ENCODE measurements around the gene MAGT1.
"Not testable (repeated sequence)": the region's sequence is repeated elsewhere in the genome, so short reads cannot be mapped to it uniquely, and the experiment has no call there.

Gene MAGT1

DNA sequence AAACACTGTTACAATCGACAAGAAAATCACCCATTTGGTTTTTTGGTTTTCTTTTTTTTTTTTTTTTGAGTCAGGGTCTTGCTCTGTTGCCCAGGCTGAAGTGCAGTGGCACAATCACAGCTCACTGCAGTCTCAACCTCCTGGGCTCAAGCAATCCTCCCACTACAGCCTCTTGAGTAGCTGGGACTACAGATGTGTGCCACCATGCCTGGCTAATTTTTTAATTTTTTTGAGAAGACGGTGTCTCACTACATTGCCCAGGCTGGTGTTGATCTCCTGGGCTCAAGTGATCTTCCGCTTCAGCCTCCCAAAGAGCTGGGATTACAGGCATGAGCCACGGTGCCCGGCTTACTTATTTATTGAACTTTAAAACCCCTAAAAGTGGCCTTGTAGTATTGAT is 63.7 kb downstream of the MAGT1 start:
- not testable (repeated sequence) for DNase-seq

- DNase-seq = not testable (repeated sequence)
These were observed 73.2 kb downstream of the MAGT1 start for GRCh38 chrX:77821989-77822388.

DNA sequence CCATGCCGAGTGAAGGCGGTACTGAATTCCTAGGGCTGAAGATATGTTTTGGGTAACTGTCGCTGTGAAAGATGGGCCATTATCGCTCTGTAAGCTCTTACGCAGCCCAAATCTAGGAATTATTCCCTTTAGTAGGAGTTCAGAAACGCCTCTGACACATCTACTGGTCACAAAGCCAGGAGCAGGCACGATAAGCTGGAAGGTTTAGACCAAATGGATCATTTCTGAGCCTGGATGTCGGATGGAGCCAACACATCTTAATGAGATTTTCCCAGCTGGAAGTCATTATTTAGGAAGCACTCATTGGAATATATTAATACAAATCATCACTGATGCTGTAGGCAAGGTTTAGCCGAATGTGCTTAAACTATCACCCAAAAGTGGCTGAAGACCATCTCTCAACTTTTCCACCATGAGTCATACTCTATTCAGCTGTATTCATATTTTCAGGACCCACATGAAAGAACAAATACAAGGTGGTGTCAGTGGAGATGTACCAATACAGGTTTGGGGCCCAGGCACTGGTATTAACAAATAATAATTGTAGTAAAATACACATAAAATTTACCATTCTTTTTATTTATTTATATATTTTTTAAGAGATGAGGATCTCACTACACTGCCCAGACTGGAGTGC is 75.0 kb downstream of the MAGT1 start:
- DNase-seq = no peak

- no peak for DNase-seq
These were observed 81.0 kb downstream of the MAGT1 start for GRCh38 chrX:77814210-77814609.

DNA sequence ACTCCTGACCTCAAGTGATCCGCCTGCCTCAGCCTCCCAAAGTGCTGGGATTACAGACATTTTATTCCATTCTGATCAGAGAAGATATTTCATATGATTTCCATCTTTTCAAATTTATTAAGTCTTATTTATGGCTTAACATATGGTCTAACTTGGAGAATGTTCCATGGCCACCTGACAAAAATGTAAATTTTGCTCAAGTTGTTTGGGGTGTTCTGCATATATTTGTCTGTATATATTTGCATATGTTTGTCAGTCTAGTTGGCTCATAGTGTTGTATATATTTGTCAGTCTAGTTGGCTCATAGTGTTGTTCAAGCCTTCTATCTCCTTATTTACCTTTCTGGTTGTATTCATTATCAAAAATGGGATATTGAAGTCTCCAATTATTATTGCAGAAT is 93.0 kb downstream of the MAGT1 start:
- no peak for DNase-seq

- no peak for DNase-seq
These were observed 100.1 kb downstream of the MAGT1 start for GRCh38 chrX:77795124-77795523.

DNA sequence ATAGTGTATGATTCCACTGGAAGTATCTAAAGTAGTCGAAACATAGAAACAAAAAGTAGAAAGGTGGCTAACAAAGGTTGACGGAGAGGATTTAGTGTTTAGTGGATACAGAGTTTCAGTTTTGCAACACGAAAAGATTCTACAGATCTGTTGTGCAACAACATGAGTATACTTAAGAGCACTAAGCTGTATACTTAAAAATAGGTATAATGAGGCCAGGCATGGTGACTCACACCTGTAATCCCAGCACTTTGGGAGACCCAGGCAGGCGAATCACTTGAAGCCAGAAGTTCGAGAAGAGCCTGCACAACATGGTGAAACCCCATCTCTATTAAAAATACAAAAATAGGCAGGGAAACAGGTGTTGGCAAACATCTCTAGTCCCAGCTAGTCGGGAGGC is 101.3 kb downstream of the MAGT1 start:
- no peak for DNase-seq

DNA sequence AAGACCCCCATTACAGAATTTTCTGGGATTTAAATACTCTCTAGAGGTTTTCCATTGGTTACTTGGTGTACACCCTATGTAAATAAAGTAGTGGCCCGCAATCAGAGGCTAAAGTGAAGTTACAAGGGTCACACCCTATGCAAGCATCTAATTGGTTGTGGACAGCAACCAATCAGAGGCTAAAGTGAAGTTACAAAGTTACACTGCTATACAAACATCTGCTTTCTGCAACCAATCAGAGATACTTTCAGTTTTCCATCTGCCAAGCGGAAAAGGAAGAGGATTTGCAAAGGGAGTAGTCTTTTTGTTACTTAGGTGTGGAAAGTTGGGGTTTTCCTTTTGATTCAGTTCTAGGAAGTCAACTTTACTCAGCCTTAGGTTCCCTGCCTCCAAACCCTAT is 107.2 kb downstream of the MAGT1 start:
- no peak for DNase-seq

GRCh38 chrX:77786365-77786680 is 108.9 kb downstream of the MAGT1 start:
- DNase-seq = no peak

DNA sequence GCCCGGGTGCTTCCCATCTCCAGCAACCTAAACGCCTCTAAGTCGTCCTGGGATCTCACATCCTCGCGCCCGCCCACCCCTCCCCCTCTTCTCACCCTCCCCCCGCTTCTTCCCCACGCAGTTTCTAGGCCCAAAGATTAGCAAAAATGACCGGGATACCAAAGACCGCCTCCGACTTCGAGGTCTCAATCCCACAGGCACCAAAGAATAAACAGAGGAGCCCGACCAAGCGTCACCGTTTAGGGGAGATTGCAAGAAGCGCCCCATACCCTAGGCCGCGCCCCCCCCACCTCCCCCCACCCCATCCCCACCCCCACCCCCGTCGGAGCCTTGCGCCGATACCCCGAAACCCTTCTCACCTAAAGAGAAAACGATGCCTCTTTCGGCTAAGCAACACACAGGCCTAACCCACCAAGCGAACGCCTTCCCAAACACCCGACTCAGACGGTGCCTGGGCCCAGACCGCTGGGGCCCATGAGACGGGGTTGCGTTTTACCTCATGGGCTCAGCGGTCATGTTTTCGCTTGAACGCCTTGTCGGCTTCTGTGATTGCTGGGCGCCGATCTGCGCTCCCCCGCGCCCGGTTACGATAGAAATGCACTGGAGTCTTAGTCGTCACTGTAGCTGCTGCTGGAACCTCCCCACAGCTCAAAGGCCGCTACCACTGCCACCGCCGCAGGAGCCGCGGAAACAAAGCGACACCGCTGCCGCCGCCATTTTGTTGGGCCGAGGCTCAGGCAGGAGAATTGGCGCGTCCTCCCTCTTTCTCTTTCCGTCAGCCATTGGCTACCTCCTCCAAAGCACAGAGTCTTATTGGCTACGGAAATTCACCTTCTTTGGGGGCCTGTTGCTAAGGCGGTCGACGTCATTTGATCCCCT is 109.5 kb downstream of the MAGT1 start, which contains the start of gene ATRX:
Gene ATRX, minus strand, starts transcription at position 731 of the 879 bp plus-strand sequence. Its CDS starts 215 bp downstream, at position 516.
- DNase-seq = peak; percentile 63

- DNase-seq = no peak
These were observed 115.5 kb downstream of the MAGT1 start for GRCh38 chrX:77779695-77780094.

DNA sequence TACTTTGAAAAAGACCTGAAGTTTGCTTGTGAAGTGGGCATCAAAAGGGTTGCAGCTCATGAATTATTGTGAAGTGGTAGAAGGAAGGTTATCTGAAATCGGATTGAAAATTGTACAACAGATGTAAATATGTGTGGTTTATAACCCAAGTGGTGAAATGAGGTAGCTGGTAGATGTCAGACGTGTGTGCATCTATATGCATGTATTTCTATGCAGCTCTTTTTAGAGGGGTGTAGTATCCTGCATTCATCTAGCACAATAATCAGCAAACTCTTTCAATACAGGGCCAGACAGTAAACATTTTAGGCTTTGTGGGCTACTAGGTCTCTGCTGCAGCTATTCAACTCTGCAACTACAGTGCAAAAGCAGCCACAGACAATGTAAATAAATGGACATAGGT is 118.6 kb downstream of the MAGT1 start:
- no peak for DNase-seq
